HCT116 (cell line): ENCODE measurements around the gene DACT3. TPM values are rescaled to one million over a fixed set of nuclear protein-coding genes. Genes with fewer than 3 reads are reported as not detected.

Experiments
- ATAC-seq: fragments of 200-7000 bp; cut with Tn5 transposase; 2 replicates; pipeline ENCODE4 v1.9.1; 2020; ENCODE audit warnings: mild to moderate bottlenecking, moderate library complexity
- BruUV-seq: library from RNA; stranded (reverse); fragments of 400-500 nt; replicated peaks from 2 replicates; lab custom pipeline; 2021; lab: Mats Ljungman, UMichigan
- CTCF ChIA-PET: fragments of 300-600 bp; sonication (Branson Sonifier 250); formaldehyde crosslinking; loops from one replicate; lab custom pipeline; 2021; ENCODE audit warnings: antibody characterized with exemption; lab: Charles Lee
- POLR2A ChIA-PET: fragments of 300-600, 350-600 bp; sonication (Branson Sonifier 250); formaldehyde crosslinking; loops from one replicate; lab custom pipeline; 2021; ENCODE audit warnings: antibody characterized with exemption; lab: Charles Lee
- RAD21 ChIA-PET, 2 experiments: fragments of 300-600 bp; sonication (Branson Sonifier 250); formaldehyde crosslinking; loops; one replicate each; lab custom pipeline; 2023; ENCODE audit warnings: low total read pairs in 2 of 2; ENCODE audit not compliant: uncharacterized antibody in 2 of 2, unreplicated experiment in 2 of 2, low non-redundant PET in 1 of 2; lab: Charles Lee
- DNase-seq: peaks from one replicate; pipeline ENCODE4 v3.0.0-alpha.2; 2010; ENCODE audit warnings: low read depth, low spot score
- H2AFZ ChIP-seq: fragments of 200-600 bp; shearing (Covaris generic), sonication (generic); 2 replicates; pipeline ENCODE4 v1.6.1; 2017; ENCODE audit warnings: low read depth, mixed run types, mixed read lengths, antibody characterized with exemption, low read length; ENCODE audit not compliant: poor library complexity, severe bottlenecking
- H3K27ac ChIP-seq: 2 replicates; pipeline ENCODE4 v1.5.1; 2012; ENCODE audit warnings: low read depth, low read length
- H3K27me3 ChIP-seq: fragments of 200-600 bp; sonication (generic); 2 replicates; pipeline ENCODE4 v1.6.1; 2016; ENCODE audit warnings: mixed run types, low read length, mixed read lengths; ENCODE audit not compliant: insufficient read depth
- H3K36me3 ChIP-seq, 2 experiments: fragments of 200-500 bp in 1 of 2; fragments of 200-600 bp in 1 of 2; sonication (Bioruptor generic) in 1 of 2; sonication (generic) in 1 of 2; 2 replicates each; pipeline versions ENCODE4 v1.5.1 to v1.6.1; 2014 to 2016; ENCODE audit warnings: low read length in 2 of 2, inconsistent platforms in 1 of 2, mixed read lengths in 1 of 2, mixed run types in 1 of 2; ENCODE audit not compliant: insufficient read depth in 2 of 2, control insufficient read depth in 1 of 2
- H3K4me1 ChIP-seq, 2 experiments: fragments of 200-600 bp in 1 of 2; sonication (generic) in 1 of 2; 2 replicates each; pipeline versions ENCODE4 v1.5.1 to v1.6.1; 2012 to 2017; ENCODE audit warnings: low read length in 2 of 2, inconsistent platforms in 1 of 2, mild to moderate bottlenecking in 1 of 2, mixed read lengths in 1 of 2, mixed run types in 1 of 2, moderate library complexity in 1 of 2; ENCODE audit not compliant: insufficient read depth in 2 of 2, control insufficient read depth in 1 of 2
- H3K4me2 ChIP-seq: fragments of 200-600 bp; sonication (generic); 2 replicates; pipeline ENCODE4 v1.6.1; 2017; ENCODE audit warnings: mixed run types, low read length, mixed read lengths
- H3K4me3 ChIP-seq, 2 experiments: fragments of 200-600 bp in 1 of 2; sonication (generic) in 1 of 2; replicated peaks in 1 of 2; 2 replicates each; pipeline ENCODE4 v1.5.1; 2011 to 2016; ENCODE audit warnings: low read length in 2 of 2, control low read depth in 1 of 2, low read depth in 1 of 2, mild to moderate bottlenecking in 1 of 2, mixed read lengths in 1 of 2, mixed run types in 1 of 2
- H3K79me2 ChIP-seq: fragments of 200-600 bp; sonication (generic); 2 replicates; pipeline ENCODE4 v1.6.1; 2017; ENCODE audit warnings: mild to moderate bottlenecking, mixed run types, low read length, moderate library complexity, mixed read lengths; ENCODE audit not compliant: insufficient read depth
- H3K9ac ChIP-seq: fragments of 200-600 bp; sonication (generic); 2 replicates; pipeline ENCODE4 v1.6.1; 2016; ENCODE audit warnings: low read length, mixed read lengths
- H3K9me2 ChIP-seq: fragments of 200-600 bp; sonication (generic), shearing (Covaris generic); 2 replicates; pipeline ENCODE4 v1.6.1; 2017; ENCODE audit warnings: mixed run types, mild to moderate bottlenecking, moderate library complexity; ENCODE audit not compliant: insufficient read depth
- H3K9me3 ChIP-seq, 2 experiments: fragments of 200-500 bp in 1 of 2; fragments of 200-600 bp in 1 of 2; sonication (Bioruptor generic) in 1 of 2; sonication (generic) in 1 of 2; 2 replicates each; pipeline ENCODE4 v1.6.1; 2014 to 2017; ENCODE audit warnings: low read length in 2 of 2, mixed read lengths in 2 of 2, inconsistent platforms in 1 of 2, low read depth in 1 of 2, mild to moderate bottlenecking in 1 of 2, mixed run types in 1 of 2, moderate library complexity in 1 of 2; ENCODE audit not compliant: control insufficient read depth in 1 of 2, insufficient read depth in 1 of 2
- H4K20me1 ChIP-seq: fragments of 200-600 bp; sonication (generic), shearing (Covaris generic); 2 replicates; pipeline ENCODE4 v1.6.1; 2017; ENCODE audit warnings: mixed run types, mild to moderate bottlenecking, moderate library complexity; ENCODE audit not compliant: insufficient read depth
- ATF3 ChIP-seq: IDR thresholded peaks from 2 replicates; pipeline ENCODE4 v1.6.1; 2012
- CBX3 ChIP-seq: IDR thresholded peaks from 2 replicates; pipeline ENCODE4 v1.6.1; 2012; ENCODE audit warnings: low read depth
- EGR1 ChIP-seq: IDR thresholded peaks from 2 replicates; pipeline ENCODE4 v1.6.1; 2012; ENCODE audit warnings: low read depth
- ELF1 ChIP-seq: IDR thresholded peaks from 2 replicates; pipeline ENCODE4 v1.6.1; 2012; ENCODE audit warnings: low read depth, borderline replicate concordance
- EZH2 ChIP-seq: fragments of 200-600 bp; sonication (generic); IDR thresholded peaks from 2 replicates; pipeline ENCODE4 v1.6.1; 2017; ENCODE audit warnings: antibody characterized with exemption, mixed run types
- EZH2phosphoT487 ChIP-seq: fragments of 200-600 bp; IDR thresholded peaks from 2 replicates; pipeline ENCODE4 v1.6.1; 2018; ENCODE audit warnings: antibody characterized with exemption, borderline replicate concordance
- FOSL1 ChIP-seq: IDR thresholded peaks from 2 replicates; pipeline ENCODE4 v1.6.1; 2012; ENCODE audit warnings: low read depth
- JUND ChIP-seq: IDR thresholded peaks from 2 replicates; pipeline ENCODE4 v1.6.1; 2012
- MAX ChIP-seq: IDR thresholded peaks from 2 replicates; pipeline ENCODE4 v1.6.1; 2012
- POLR2A ChIP-seq: IDR thresholded peaks from 2 replicates; pipeline ENCODE4 v1.7.0; 2011; ENCODE audit warnings: borderline replicate concordance; ENCODE audit not compliant: insufficient read depth, insufficient read length; ENCODE audit errors: extremely low read depth
- RAD21 ChIP-seq: IDR thresholded peaks from 2 replicates; pipeline ENCODE4 v1.6.1; 2012; ENCODE audit warnings: low read depth, mild to moderate bottlenecking
- SIN3A ChIP-seq: IDR thresholded peaks from 2 replicates; pipeline ENCODE4 v1.6.1; 2012; ENCODE audit warnings: low read depth
- SP1 ChIP-seq: IDR thresholded peaks from 2 replicates; pipeline ENCODE4 v1.6.1; 2012; ENCODE audit warnings: low read depth
- SRF ChIP-seq: IDR thresholded peaks from 2 replicates; pipeline ENCODE4 v1.6.1; 2012; ENCODE audit warnings: low read depth
- TCF7L2 ChIP-seq: IDR thresholded peaks from 2 replicates; pipeline ENCODE4 v1.7.0; 2011; ENCODE audit warnings: borderline replicate concordance, inconsistent platforms; ENCODE audit not compliant: insufficient read depth, insufficient read length; ENCODE audit errors: extremely low read depth
- ZBTB33 ChIP-seq: IDR thresholded peaks from 2 replicates; pipeline ENCODE4 v1.6.1; 2011; ENCODE audit warnings: mild to moderate bottlenecking, low read length, moderate library complexity; ENCODE audit not compliant: insufficient replicate concordance; ENCODE audit errors: extremely low read depth
- ZFX ChIP-seq: fragments of 450-650 bp; IDR thresholded peaks from 2 replicates; pipeline ENCODE4 v1.6.1; 2017
- ZNF274 ChIP-seq: fragments of 200-500 bp; sonication (Bioruptor generic); IDR thresholded peaks from 2 replicates; pipeline ENCODE4 v1.6.1; 2014; ENCODE audit warnings: mild to moderate bottlenecking, low read depth, low read length, inconsistent platforms
- intact Hi-C: fragments of 100-400 bp; cut with micrococcal nuclease; formaldehyde crosslinking; loops from 2 replicates; pipeline ENCODE4 v1.10.0; 2022
- total RNA-seq: library from RNA; stranded (reverse); gene quantifications from one replicate; pipeline ENCODE4 v1.2.1, GENCODE V29; 2021; ENCODE audit not compliant: unreplicated experiment
- TF ChIP-seq, protein P1 (sequence below), 3 experiments: fragments of 200-600 bp in 1 of 3; sonication (generic) in 1 of 3; IDR thresholded peaks in 2 of 3; conservative IDR thresholded peaks in 1 of 3; 2 replicates each; pipeline ENCODE4 v1.5.1; 2012 to 2017; ENCODE audit warnings: low read depth in 2 of 3, low read length in 2 of 3, antibody characterized with exemption in 1 of 3, borderline replicate concordance in 1 of 3, control low read depth in 1 of 3, mild to moderate bottlenecking in 1 of 3, mixed read lengths in 1 of 3, mixed run types in 1 of 3, moderate library complexity in 1 of 3; ENCODE audit not compliant: insufficient read depth in 1 of 3

DACT3 gene
- total RNA-seq, 1 experiment from 2014 or later = 2.0 TPM

GRCh38 chr19:46659151-46660007 lies 1.6 kb downstream of the DACT3 start (continued):
- TF ChIP-seq ZBTB33 = no peak
- TF ChIP-seq EZH2 = no peak

DNA sequence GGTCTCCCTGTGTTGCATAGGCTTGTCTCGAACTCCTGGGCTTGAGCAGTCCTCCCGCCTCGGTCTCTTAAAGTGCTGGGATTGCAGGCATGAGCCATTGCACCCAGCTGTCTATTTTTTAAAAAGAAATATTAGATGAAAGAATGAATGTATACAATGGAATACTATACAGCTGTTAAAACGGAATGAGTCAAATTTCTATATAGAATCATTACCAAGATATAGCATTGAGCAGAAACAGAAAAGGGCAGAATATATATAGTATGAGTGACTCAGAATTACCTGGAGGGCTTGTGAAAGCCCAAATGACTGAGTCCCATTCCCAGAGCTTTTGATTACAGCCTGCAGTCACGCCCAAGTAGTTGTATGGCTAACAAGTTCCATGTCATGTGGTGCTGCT lies 4.4 kb downstream of the DACT3 start:
- CTCF ChIA-PET = no interaction called here
- BruUV-seq = no TSS peak
- no peak overlapping the region for H3K27ac ChIP-seq
- no peaks in the 10 kb centered on the region for H3K79me2 ChIP-seq
- no peaks in the 10 kb centered on the region for H3K27me3 ChIP-seq
- no peaks in the 10 kb centered on the region for H3K36me3 ChIP-seq
- RAD21 ChIA-PET = no interaction called here
- POLR2A ChIA-PET = no interaction called here
- H3K4me1 ChIP-seq = peaks cover 6 to 20% of the 10 kb centered on the region in 2 experiments; a peak in 3 of 4 replicates
- no peak overlapping the region for H2AFZ ChIP-seq
- ATAC-seq = no peak
- no peak overlapping the region for H3K4me3 ChIP-seq
- intact Hi-C loops = no loop called here
- no peak overlapping the region for H3K4me2 ChIP-seq
- H3K9ac ChIP-seq = no peak overlapping the region
- no peaks in the 10 kb centered on the region for H4K20me1 ChIP-seq
- H3K9me3 ChIP-seq = no peaks in the 10 kb centered on the region
- DNase-seq = no peak
- TF ChIP-seq ZFX (no peak), JUND (no peak), ZNF274 (no peak), EZH2phosphoT487 (no peak), CBX3 (no peak), MAX (no peak), EZH2 (no peak), ATF3 (no peak), FOSL1 (no peak), ELF1 (no peak), TCF7L2 (no peak), POLR2A (no peak), SIN3A (no peak), SP1 (no peak), EGR1 (no peak), RAD21 (no peak), SRF (no peak)
- TF ChIP-seq, protein P1, sequence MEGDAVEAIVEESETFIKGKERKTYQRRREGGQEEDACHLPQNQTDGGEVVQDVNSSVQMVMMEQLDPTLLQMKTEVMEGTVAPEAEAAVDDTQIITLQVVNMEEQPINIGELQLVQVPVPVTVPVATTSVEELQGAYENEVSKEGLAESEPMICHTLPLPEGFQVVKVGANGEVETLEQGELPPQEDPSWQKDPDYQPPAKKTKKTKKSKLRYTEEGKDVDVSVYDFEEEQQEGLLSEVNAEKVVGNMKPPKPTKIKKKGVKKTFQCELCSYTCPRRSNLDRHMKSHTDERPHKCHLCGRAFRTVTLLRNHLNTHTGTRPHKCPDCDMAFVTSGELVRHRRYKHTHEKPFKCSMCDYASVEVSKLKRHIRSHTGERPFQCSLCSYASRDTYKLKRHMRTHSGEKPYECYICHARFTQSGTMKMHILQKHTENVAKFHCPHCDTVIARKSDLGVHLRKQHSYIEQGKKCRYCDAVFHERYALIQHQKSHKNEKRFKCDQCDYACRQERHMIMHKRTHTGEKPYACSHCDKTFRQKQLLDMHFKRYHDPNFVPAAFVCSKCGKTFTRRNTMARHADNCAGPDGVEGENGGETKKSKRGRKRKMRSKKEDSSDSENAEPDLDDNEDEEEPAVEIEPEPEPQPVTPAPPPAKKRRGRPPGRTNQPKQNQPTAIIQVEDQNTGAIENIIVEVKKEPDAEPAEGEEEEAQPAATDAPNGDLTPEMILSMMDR (IDR thresholded peaks at IDR 0.05 in 2 of 3, conservative IDR thresholded peaks at IDR 0.05 in 1 of 3; ENCODE audit: borderline replicate concordance in 1 of 3, insufficient read depth in 1 of 3, low read depth in 2 of 3, low read length in 2 of 3) = no peak
- H3K9me2 ChIP-seq = no peaks in the 10 kb centered on the region
